HG02970 (cell line): ENCODE data around the gene FBXL20.

Source experiments
- ATAC-seq: cut with Tn5 transposase; IDR thresholded peaks from one replicate; pipeline ENCODE4 v1.9.1; 2021; ENCODE audit warnings: mild to moderate bottlenecking, moderate library complexity, moderate number of reproducible peaks; ENCODE audit not compliant: unreplicated experiment, low FRiP score

Gene FBXL20

GRCh38 chr17:39230361-39230760 is 171.1 kb downstream of the FBXL20 start:
- no peak for ATAC-seq

- no peak for ATAC-seq
Observed at GRCh38 chr17:39229274-39229913, 172.0 kb downstream of the FBXL20 start.

- ATAC-seq: no peak
Observed at GRCh38 chr17:39227364-39227919, 174.0 kb downstream of the FBXL20 start.

- ATAC-seq: no peak
Observed at GRCh38 chr17:39225959-39226683, 175.3 kb downstream of the FBXL20 start.

GRCh38 chr17:39225308-39225958 is 176.0 kb downstream of the FBXL20 start, which contains the start of gene STAC2:
Gene STAC2, minus strand, starts transcription at chr17:39225945. Its CDS starts 443 bp downstream, at chr17:39225502.
- no peak for ATAC-seq

GRCh38 chr17:39224778-39225307 is 176.6 kb downstream of the FBXL20 start:
- ATAC-seq: no peak

GRCh38 chr17:39223907-39224777 is 177.3 kb downstream of the FBXL20 start:
- ATAC-seq: no peak

GRCh38 chr17:39222866-39223834 is 178.3 kb downstream of the FBXL20 start:
- no peak for ATAC-seq

GRCh38 chr17:39222151-39222550 is 179.3 kb downstream of the FBXL20 start:
- ATAC-seq: no peak

GRCh38 chr17:39221572-39221971 is 179.9 kb downstream of the FBXL20 start:
- ATAC-seq: no peak

- no peak for ATAC-seq
Observed at GRCh38 chr17:39219647-39220154, 181.7 kb downstream of the FBXL20 start.

GRCh38 chr17:39218906-39219305 is 182.5 kb downstream of the FBXL20 start:
- no peak for ATAC-seq

- ATAC-seq: no peak
Observed at GRCh38 chr17:39217734-39218369, 183.6 kb downstream of the FBXL20 start.

GRCh38 chr17:39213852-39214251 is 187.6 kb downstream of the FBXL20 start:
- ATAC-seq: no peak

GRCh38 chr17:39212841-39213480 is 188.5 kb downstream of the FBXL20 start:
- ATAC-seq: no peak

GRCh38 chr17:39212195-39212810 is 189.1 kb downstream of the FBXL20 start:
- ATAC-seq: no peak

GRCh38 chr17:39210093-39210434 is 191.4 kb downstream of the FBXL20 start:
- no peak for ATAC-seq
